ENCODE data around the gene NLRC5.

GRCh38 chr16:57060323-57061083 lies 71.1 kb downstream of the NLRC5 start:
- TF ChIP-seq, protein P1, sequence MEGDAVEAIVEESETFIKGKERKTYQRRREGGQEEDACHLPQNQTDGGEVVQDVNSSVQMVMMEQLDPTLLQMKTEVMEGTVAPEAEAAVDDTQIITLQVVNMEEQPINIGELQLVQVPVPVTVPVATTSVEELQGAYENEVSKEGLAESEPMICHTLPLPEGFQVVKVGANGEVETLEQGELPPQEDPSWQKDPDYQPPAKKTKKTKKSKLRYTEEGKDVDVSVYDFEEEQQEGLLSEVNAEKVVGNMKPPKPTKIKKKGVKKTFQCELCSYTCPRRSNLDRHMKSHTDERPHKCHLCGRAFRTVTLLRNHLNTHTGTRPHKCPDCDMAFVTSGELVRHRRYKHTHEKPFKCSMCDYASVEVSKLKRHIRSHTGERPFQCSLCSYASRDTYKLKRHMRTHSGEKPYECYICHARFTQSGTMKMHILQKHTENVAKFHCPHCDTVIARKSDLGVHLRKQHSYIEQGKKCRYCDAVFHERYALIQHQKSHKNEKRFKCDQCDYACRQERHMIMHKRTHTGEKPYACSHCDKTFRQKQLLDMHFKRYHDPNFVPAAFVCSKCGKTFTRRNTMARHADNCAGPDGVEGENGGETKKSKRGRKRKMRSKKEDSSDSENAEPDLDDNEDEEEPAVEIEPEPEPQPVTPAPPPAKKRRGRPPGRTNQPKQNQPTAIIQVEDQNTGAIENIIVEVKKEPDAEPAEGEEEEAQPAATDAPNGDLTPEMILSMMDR (IDR thresholded peaks at IDR 0.05) = no peak
- TF ChIP-seq POLR2A (IDR thresholded peaks at IDR 0.05) = no peak

Measured in body of pancreas (tissue), 4 donors.